Kidney epithelial cell (primary cell): ENCODE measurements around the gene DOP1B. TPM values are rescaled to one million over a fixed set of nuclear protein-coding genes. Genes with fewer than 3 reads are reported as not detected.
"Not testable (repeated sequence)": the region's sequence is repeated elsewhere in the genome, so short reads cannot be mapped to it uniquely, and the experiment has no call there.

Experiments used
- DNase-seq: peaks from one replicate; pipeline ENCODE4 v3.0.0-alpha.2; 2010; ENCODE audit warnings: low read depth
- H3K27me3 ChIP-seq: 2 replicates; pipeline ENCODE4 v1.6.0; 2011; ENCODE audit warnings: low read length; ENCODE audit not compliant: control insufficient read depth, insufficient read depth
- H3K36me3 ChIP-seq: 2 replicates; pipeline ENCODE4 v1.5.1; 2011; ENCODE audit warnings: low read length; ENCODE audit not compliant: control insufficient read depth, insufficient read depth
- H3K4me3 ChIP-seq: 2 replicates; pipeline ENCODE4 v1.5.1; 2011; ENCODE audit warnings: low read depth, mild to moderate bottlenecking, control low read depth, low read length
- total RNA-seq: library from RNA; depleted of rRNA; stranded (reverse); fragments of >200 nt; gene quantifications from 2 replicates; pipeline ENCODE4 v1.2.3, GENCODE V29; 2015
- TF ChIP-seq, protein P1 (sequence below): IDR thresholded peaks from 2 replicates; pipeline ENCODE4 v1.5.1; 2011; ENCODE audit warnings: mild to moderate bottlenecking, moderate library complexity, low read length, control low read depth, inconsistent platforms; ENCODE audit not compliant: insufficient read depth, poor library complexity, severe bottlenecking

The DOP1B gene
- total RNA-seq, 1 donor from 2014 or later = 31.5 TPM

DNA sequence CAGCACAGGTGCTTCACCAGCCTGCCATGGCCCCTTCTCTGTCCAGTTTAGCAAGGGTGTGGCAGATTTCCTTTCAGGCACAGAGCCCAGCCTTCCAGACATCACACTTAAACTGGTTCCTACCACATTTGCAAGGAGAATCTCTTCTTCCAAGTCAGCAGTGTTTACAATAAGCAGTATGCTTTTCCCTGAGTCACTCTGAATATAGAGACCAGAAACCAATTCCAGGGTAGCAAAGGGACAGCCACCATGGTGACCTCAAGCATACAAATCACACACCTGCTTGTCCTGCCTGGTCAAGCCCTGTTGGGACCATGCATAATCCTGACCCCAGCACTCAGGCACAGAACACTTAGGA lies 30.4 kb upstream of the DOP1B start:
- TF ChIP-seq, protein P1, sequence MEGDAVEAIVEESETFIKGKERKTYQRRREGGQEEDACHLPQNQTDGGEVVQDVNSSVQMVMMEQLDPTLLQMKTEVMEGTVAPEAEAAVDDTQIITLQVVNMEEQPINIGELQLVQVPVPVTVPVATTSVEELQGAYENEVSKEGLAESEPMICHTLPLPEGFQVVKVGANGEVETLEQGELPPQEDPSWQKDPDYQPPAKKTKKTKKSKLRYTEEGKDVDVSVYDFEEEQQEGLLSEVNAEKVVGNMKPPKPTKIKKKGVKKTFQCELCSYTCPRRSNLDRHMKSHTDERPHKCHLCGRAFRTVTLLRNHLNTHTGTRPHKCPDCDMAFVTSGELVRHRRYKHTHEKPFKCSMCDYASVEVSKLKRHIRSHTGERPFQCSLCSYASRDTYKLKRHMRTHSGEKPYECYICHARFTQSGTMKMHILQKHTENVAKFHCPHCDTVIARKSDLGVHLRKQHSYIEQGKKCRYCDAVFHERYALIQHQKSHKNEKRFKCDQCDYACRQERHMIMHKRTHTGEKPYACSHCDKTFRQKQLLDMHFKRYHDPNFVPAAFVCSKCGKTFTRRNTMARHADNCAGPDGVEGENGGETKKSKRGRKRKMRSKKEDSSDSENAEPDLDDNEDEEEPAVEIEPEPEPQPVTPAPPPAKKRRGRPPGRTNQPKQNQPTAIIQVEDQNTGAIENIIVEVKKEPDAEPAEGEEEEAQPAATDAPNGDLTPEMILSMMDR = no peak
- Histone ChIP-seq H3K27me3 (no peaks in the 10 kb centered on the region), H3K36me3 (no peaks in the 10 kb centered on the region), H3K4me3 (no peak overlapping the region)
- DNase-seq = no peak

DNA sequence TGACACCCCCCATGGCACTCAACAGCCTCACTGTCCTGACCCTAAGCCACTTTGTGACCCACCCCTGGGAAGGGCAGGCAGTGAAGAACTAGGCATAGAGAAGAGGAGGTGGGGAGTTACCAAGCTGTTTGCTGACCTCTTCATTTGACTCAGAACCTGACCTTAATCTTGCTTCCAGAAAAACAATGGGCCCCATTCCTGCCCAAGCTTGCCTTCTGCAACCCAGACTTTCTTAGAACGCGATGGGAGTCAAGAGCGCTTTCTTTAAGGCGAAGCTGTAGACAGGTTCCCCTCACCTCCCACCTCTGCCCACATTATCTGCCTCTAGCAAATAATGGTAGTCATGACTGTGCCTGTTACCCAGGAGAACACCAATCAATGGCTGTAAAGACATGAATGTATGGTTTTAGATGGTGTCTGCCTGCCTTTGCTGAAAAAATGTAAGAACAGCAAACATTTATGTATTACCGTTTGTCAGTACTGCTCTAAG lies 30.0 kb upstream of the DOP1B start:
- H3K4me3 ChIP-seq = no peak overlapping the region
- TF ChIP-seq, protein P1 = no peak
- no peaks in the 10 kb centered on the region for H3K36me3 ChIP-seq
- no peak for DNase-seq
- H3K27me3 ChIP-seq = no peaks in the 10 kb centered on the region

DNA sequence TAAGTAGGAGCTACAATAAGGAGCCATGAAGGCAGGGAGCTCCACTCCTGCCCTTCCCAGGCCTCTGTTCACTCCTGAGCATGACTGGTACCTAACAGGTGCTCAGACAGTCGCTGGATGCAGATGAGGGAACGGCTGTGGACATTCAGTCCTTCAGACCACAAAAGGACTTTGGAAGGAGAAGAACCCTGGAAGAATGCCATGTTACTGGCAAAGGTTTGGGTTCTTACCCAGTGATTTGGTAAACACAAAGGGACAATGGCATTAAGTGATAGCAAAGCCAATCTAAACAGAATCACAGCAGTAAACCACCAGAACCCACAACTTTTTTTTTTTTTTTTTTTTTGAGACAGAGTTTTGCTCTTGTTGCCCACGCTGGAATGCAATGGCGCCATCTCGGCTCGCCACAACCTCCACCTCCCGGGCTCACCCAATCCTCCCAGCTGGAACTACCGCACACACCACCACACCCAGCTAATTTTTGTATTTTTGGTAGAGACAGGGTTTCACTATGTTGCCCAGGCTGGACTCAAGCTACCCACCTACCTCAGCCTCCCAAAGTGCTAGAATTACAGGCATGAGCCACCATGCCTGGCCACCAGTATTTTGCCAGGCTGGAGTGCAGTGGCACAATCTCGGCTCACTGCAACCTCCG lies 29.2 kb upstream of the DOP1B start:
- no peak for DNase-seq
- no peaks in the 10 kb centered on the region for H3K36me3 ChIP-seq
- H3K4me3 ChIP-seq = no peak overlapping the region
- H3K27me3 ChIP-seq = no peaks in the 10 kb centered on the region
- TF ChIP-seq, protein P1 = no peak

DNA sequence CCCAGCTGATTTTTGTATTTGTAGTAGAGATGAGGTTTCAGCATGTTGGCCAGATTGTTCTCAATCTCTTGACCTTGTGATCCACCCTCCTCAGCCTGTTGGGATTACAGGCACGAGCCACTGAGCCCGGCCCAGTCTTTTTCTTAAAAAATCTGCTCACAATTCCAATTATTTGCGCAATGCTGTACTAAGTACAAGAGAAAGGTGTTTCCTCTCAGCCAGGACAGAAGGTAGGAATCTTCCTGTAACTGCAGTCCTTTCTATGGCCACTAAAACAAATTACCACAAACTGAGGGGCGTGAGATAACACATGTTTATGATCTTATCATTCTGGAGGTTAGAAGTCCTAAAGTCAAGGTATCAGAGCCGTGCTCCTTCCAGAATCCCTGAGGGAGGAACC lies 28.6 kb upstream of the DOP1B start:
- TF ChIP-seq, protein P1 = no peak
- H3K36me3 ChIP-seq = no peaks in the 10 kb centered on the region
- H3K4me3 ChIP-seq = no peak overlapping the region
- no peak for DNase-seq
- H3K27me3 ChIP-seq = no peaks in the 10 kb centered on the region

DNA sequence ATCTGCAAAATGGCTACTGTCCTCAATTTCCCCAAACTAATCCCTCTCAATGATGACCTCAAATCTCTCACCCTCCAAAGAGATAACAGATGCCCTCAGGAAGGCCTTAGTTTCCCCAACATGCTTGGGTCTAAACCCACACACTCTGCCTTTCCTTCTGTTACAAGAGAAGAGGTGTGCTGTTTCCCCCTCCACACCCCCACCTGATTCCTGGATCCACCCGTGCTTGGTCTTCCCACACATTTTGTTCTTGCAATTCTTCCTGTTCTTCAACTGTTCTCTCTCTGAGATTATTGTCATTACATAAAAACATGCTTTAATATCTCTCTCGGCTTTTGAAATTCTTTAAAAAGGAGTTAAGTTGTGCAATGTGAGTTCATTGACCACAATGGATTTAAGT lies 27.4 kb upstream of the DOP1B start:
- no peak overlapping the region for H3K4me3 ChIP-seq
- TF ChIP-seq, protein P1 = no peak
- DNase-seq = no peak
- no peaks in the 10 kb centered on the region for H3K36me3 ChIP-seq
- no peaks in the 10 kb centered on the region for H3K27me3 ChIP-seq

DNA sequence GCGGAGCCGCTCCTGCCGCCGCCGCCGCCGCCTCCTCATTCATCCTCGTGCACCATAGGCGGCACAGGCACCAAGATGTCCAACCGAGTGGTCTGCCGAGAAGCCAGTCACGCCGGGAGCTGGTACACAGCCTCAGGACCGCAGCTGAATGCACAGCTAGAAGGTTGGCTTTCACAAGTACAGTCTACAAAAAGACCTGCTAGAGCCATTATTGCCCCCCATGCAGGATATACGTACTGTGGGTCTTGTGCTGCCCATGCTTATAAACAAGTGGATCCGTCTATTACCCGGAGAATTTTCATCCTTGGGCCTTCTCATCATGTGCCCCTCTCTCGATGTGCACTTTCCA lies 26.2 kb upstream of the DOP1B start:
- not testable (repeated sequence) for DNase-seq, H3K36me3 ChIP-seq, H3K27me3 ChIP-seq
- H3K4me3 ChIP-seq = peak overlapping the region; percentile 15

DNA sequence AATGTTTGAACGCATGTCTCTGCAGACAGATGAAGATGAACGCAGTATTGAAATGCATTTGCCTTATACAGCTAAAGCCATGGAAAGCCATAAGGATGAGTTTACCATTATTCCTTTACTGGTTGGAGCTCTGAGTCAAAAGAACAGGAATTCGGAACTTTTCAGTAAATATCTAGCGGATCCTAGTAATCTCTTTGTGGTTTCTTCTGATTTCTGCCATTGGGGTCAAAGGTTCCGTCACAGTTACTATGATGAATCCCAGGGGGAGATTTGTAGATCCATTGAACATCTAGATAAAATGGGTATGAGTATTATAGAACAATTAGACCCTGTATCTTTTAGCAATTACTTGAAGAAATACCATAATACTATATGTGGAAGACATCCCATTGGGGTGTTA lies 25.8 kb upstream of the DOP1B start:
- DNase-seq, H3K36me3 ChIP-seq, H3K27me3 ChIP-seq, H3K4me3 ChIP-seq: not testable (repeated sequence)
